Stimulated activated CD4-positive, alpha-beta T cell treated with anti-CD3 and anti-CD28 coated beads, Interleukin-4, amount 100 ng/mL, for 4 hours (primary cell): ENCODE measurements around the gene ISG20L2.

ENCODE experiments used
- DNase-seq, 2 experiments: peaks; one replicate each; pipeline ENCODE4 v3.0.0-alpha.2; 2020

ISG20L2 gene

GRCh38 chr1:156684227-156684782 lies 44.3 kb downstream of the ISG20L2 start:
- no peak for DNase-seq

- DNase-seq, result no peak
These were observed 46.2 kb downstream of the ISG20L2 start for GRCh38 chr1:156682166-156682890.

- no peak for DNase-seq
These were observed 47.2 kb downstream of the ISG20L2 start for GRCh38 chr1:156681196-156681960.

- no peak for DNase-seq
These were observed 48.5 kb downstream of the ISG20L2 start for GRCh38 chr1:156680056-156680455.

GRCh38 chr1:156677616-156678596 lies 50.7 kb downstream of the ISG20L2 start:
- DNase-seq, result no peak

- DNase-seq, result no peak
These were observed 51.5 kb downstream of the ISG20L2 start, which contains the start of gene NES for GRCh38 chr1:156676820-156677615. NES (minus strand) TSS chr1:156677407; CDS start chr1:156677264, 143 bp downstream.

GRCh38 chr1:156676114-156676819 lies 52.3 kb downstream of the ISG20L2 start:
- no peak for DNase-seq

GRCh38 chr1:156675210-156676113 lies 53.1 kb downstream of the ISG20L2 start:
- DNase-seq, result no peak

- no peak for DNase-seq
These were observed 55.0 kb downstream of the ISG20L2 start for GRCh38 chr1:156673387-156674121.
